ENCODE data around the gene NXPE2.
"Not testable (repeated sequence)": the region's sequence is repeated elsewhere in the genome, so short reads cannot be mapped to it uniquely, and the experiment has no call there.

DNA sequence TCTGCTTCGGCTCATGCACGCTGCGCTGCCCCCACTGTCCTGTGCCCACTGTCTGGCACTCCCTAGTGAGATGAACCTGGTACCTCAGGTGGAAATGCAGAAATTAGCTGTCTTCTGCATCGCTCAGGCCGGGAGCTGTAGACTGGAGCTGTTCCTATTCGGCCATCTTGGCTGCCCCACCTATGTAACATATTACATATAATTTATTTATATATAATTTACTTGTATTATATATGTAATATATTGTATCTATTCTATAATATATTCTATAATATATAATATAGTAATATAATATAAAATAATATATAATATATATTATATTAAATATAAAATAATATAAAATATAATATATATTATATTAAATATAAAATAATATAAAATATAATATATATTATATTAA, 38.9 kb upstream of the NXPE2 start:
- TF ChIP-seq, protein P1, sequence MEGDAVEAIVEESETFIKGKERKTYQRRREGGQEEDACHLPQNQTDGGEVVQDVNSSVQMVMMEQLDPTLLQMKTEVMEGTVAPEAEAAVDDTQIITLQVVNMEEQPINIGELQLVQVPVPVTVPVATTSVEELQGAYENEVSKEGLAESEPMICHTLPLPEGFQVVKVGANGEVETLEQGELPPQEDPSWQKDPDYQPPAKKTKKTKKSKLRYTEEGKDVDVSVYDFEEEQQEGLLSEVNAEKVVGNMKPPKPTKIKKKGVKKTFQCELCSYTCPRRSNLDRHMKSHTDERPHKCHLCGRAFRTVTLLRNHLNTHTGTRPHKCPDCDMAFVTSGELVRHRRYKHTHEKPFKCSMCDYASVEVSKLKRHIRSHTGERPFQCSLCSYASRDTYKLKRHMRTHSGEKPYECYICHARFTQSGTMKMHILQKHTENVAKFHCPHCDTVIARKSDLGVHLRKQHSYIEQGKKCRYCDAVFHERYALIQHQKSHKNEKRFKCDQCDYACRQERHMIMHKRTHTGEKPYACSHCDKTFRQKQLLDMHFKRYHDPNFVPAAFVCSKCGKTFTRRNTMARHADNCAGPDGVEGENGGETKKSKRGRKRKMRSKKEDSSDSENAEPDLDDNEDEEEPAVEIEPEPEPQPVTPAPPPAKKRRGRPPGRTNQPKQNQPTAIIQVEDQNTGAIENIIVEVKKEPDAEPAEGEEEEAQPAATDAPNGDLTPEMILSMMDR (IDR thresholded peaks at IDR 0.05; ENCODE audit: insufficient read depth, low read length, poor library complexity, severe bottlenecking): not testable (repeated sequence)
- not testable (repeated sequence) for TF ChIP-seq EZH2phosphoT487 (conservative IDR thresholded peaks at IDR 0.05; ENCODE audit: low read length)
